IMR-90 (cell line): ENCODE results near the gene KIF25. TPM values are rescaled to one million over a fixed set of nuclear protein-coding genes. Genes with fewer than 3 reads are reported as not detected.

Experiments used
- ATAC-seq: fragments of 200-7000 bp; cut with Tn5 transposase; 2 replicates; pipeline ENCODE4 v1.9.1; 2020; ENCODE audit warnings: low read depth, mild to moderate bottlenecking, moderate library complexity
- BruUV-seq: library from RNA; stranded (reverse); fragments of 400-500 nt; replicated peaks from 2 replicates; lab custom pipeline; 2021; lab: Mats Ljungman, UMichigan
- CTCF ChIA-PET: fragments of 300-600 bp; formaldehyde crosslinking; extraction: SDS; loops from one replicate; lab custom pipeline; 2021; ENCODE audit warnings: antibody characterized with exemption; lab: Yijun Ruan, JAX
- POLR2A ChIA-PET: fragments of 300-600 bp; sonication (Branson Sonifier 250); formaldehyde crosslinking; loops from one replicate; lab custom pipeline; 2022; ENCODE audit warnings: antibody characterized with exemption; ENCODE audit not compliant: unreplicated experiment; lab: Charles Lee
- DNase-seq: peaks from one replicate; pipeline ENCODE4 v3.0.0; 2013
- H2AFZ ChIP-seq: replicated peaks from 2 replicates; pipeline ENCODE3; 2013; ENCODE audit warnings: low read length, mild to moderate bottlenecking; ENCODE audit not compliant: poor library complexity
- H2AK5ac ChIP-seq: 2 replicates; pipeline ENCODE4 v1.6.1; 2013; ENCODE audit warnings: low read depth, low read length, inconsistent platforms
- H2AK9ac ChIP-seq: replicated peaks from 2 replicates; pipeline ENCODE3; 2013; ENCODE audit warnings: mild to moderate bottlenecking, low read depth, low read length, moderate library complexity; ENCODE audit not compliant: poor library complexity
- H2BK120ac ChIP-seq: 2 replicates; pipeline ENCODE4 v1.6.1; 2013; ENCODE audit warnings: low read depth, low read length, inconsistent platforms
- H2BK15ac ChIP-seq: 3 replicates; pipeline ENCODE4 v1.6.1; 2013; ENCODE audit warnings: low read depth, low read length, inconsistent platforms
- H2BK20ac ChIP-seq: 2 replicates; pipeline ENCODE4 v1.6.1; 2013; ENCODE audit warnings: low read depth, mild to moderate bottlenecking, inconsistent platforms, low read length, moderate library complexity
- H2BK5ac ChIP-seq: 2 replicates; pipeline ENCODE4 v1.6.1; 2013; ENCODE audit warnings: mild to moderate bottlenecking, low read depth, low read length, inconsistent platforms; ENCODE audit not compliant: poor library complexity, severe bottlenecking
- H3K14ac ChIP-seq: replicated peaks from 2 replicates; pipeline ENCODE4 v1.6.1; 2013; ENCODE audit warnings: low read depth, low read length, inconsistent platforms
- H3K18ac ChIP-seq: 2 replicates; pipeline ENCODE4 v1.6.1; 2013; ENCODE audit warnings: low read depth, low read length, control low read depth
- H3K23ac ChIP-seq: 2 replicates; pipeline ENCODE4 v1.6.1; 2013; ENCODE audit warnings: low read depth, low read length, inconsistent platforms
- H3K27ac ChIP-seq: 2 replicates; pipeline ENCODE4 v1.5.1; 2013; ENCODE audit warnings: mild to moderate bottlenecking, control low read depth, low read length; ENCODE audit not compliant: insufficient read depth
- H3K27me3 ChIP-seq: 2 replicates; pipeline ENCODE4 v1.6.1; 2013; ENCODE audit warnings: low read length; ENCODE audit not compliant: control insufficient read depth, insufficient read depth
- H3K36me3 ChIP-seq: 2 replicates; pipeline ENCODE4 v1.6.1; 2013; ENCODE audit warnings: low read length, mixed read lengths; ENCODE audit not compliant: control insufficient read depth, insufficient read depth
- H3K4ac ChIP-seq: 2 replicates; pipeline ENCODE4 v1.6.1; 2013; ENCODE audit warnings: low read depth, low read length, inconsistent platforms
- H3K4me1 ChIP-seq: 2 replicates; pipeline ENCODE4 v1.6.1; 2013; ENCODE audit warnings: low read length, mixed read lengths; ENCODE audit not compliant: control insufficient read depth, insufficient read depth
- H3K4me2 ChIP-seq: 2 replicates; pipeline ENCODE4 v1.6.1; 2013; ENCODE audit warnings: low read depth, mild to moderate bottlenecking, control low read depth, low read length, moderate library complexity
- H3K4me3 ChIP-seq: 2 replicates; pipeline ENCODE4 v1.5.1; 2013; ENCODE audit warnings: low read depth, mild to moderate bottlenecking, control low read depth, low read length, moderate library complexity; ENCODE audit not compliant: insufficient read depth
- H3K56ac ChIP-seq: 2 replicates; pipeline ENCODE4 v1.6.1; 2013; ENCODE audit warnings: low read length, inconsistent platforms; ENCODE audit not compliant: insufficient read depth; ENCODE audit errors: extremely low read depth
- H3K79me1 ChIP-seq, 2 experiments: 2 replicates each; pipeline ENCODE4 v1.6.1; 2013; ENCODE audit warnings: low read length in 2 of 2, inconsistent platforms in 1 of 2, low read depth in 1 of 2
- H3K9ac ChIP-seq: 2 replicates; pipeline ENCODE4 v1.6.1; 2013; ENCODE audit warnings: low read depth, low read length, control low read depth
- H3K9me1 ChIP-seq: 2 replicates; pipeline ENCODE4 v1.6.1; 2013; ENCODE audit warnings: low read length, inconsistent platforms; ENCODE audit not compliant: insufficient read depth
- H3K9me3 ChIP-seq: 2 replicates; pipeline ENCODE4 v1.6.1; 2013; ENCODE audit warnings: low read length; ENCODE audit not compliant: control insufficient read depth, insufficient read depth
- H4K20me1 ChIP-seq: 2 replicates; pipeline ENCODE4 v1.6.1; 2013; ENCODE audit warnings: low read length, inconsistent platforms; ENCODE audit not compliant: insufficient read depth
- H4K5ac ChIP-seq: 2 replicates; pipeline ENCODE4 v1.6.1; 2013; ENCODE audit warnings: mild to moderate bottlenecking, low read depth, low read length, control low read depth
- H4K8ac ChIP-seq, 2 experiments: 2 replicates each; pipeline ENCODE4 v1.6.1; 2013; ENCODE audit warnings: low read depth in 2 of 2, low read length in 2 of 2, control low read depth in 1 of 2, inconsistent platforms in 1 of 2
- H4K91ac ChIP-seq: 2 replicates; pipeline ENCODE4 v1.6.1; 2013; ENCODE audit warnings: low read depth, low read length, inconsistent platforms; ENCODE audit not compliant: insufficient read depth
- CHD1 ChIP-seq: IDR thresholded peaks from 2 replicates; pipeline ENCODE4 v1.6.1; 2012; ENCODE audit warnings: low read depth, low read length, improper control_type of control experiment
- MAZ ChIP-seq: IDR thresholded peaks from 2 replicates; pipeline ENCODE4 v1.6.1; 2012; ENCODE audit warnings: low read depth, mild to moderate bottlenecking, low read length, improper control_type of control experiment, moderate library complexity, borderline replicate concordance
- NFE2L2 ChIP-seq: fragments of 150-350 bp; IDR thresholded peaks from 2 replicates; pipeline ENCODE4 v1.6.1; 2016; ENCODE audit warnings: low read depth, mild to moderate bottlenecking, low read length
- POLR2A ChIP-seq: IDR thresholded peaks from 2 replicates; pipeline ENCODE4 v1.6.1; 2012; ENCODE audit warnings: mild to moderate bottlenecking, low read depth, low read length
- RAD21 ChIP-seq: IDR thresholded peaks from 2 replicates; pipeline ENCODE4 v1.6.1; 2012; ENCODE audit warnings: low read length, improper control_type of control experiment
- SMC3 ChIP-seq: fragments of 150-350 bp; IDR thresholded peaks from 2 replicates; pipeline ENCODE4 v1.6.1; 2016; ENCODE audit warnings: low read depth, mild to moderate bottlenecking, antibody characterized with exemption, low read length, moderate library complexity
- WGBS, 2 experiments: methylation state at CpG; one replicate each; pipeline versions ENCODE4 v1.1.5 to v1.1.7; 2013; ENCODE audit warnings: missing lambda C conversion rate in 2 of 2; ENCODE audit not compliant: insufficient read length in 1 of 2; ENCODE audit errors: extremely low coverage in 2 of 2; 5-methylcytosine and 5-hydroxymethylcytosine counted together
- dilution Hi-C: fragments of 300-500 bp; cut with HindIII; formaldehyde crosslinking; loops from one replicate; pipeline ENCODE4 v1.14.3; 2018; ENCODE audit warnings: low sequenced_read_pairs; ENCODE audit not compliant: unreplicated experiment
- in situ Hi-C: fragments of 300-500 bp; cut with MboI; formaldehyde crosslinking; loops from 3 replicates; pipeline ENCODE4 v1.14.3; 2019; ENCODE audit warnings: low sequenced_read_pairs, inconsistent platforms, mixed read lengths
- intact Hi-C: fragments of 100-400 bp; cut with micrococcal nuclease; formaldehyde crosslinking; loops from 2 replicates; pipeline ENCODE4 v1.10.0; 2022
- polyA plus RNA-seq, 3 experiments: library from polyadenylated mRNA; depleted of rRNA; stranded (reverse); fragments of >200 nt; gene quantifications; 2 replicates each; pipeline ENCODE4 v1.2.3, GENCODE V29; 2012; ENCODE audit warnings: low replicate concordance in 1 of 3
- total RNA-seq: library from RNA; depleted of rRNA; stranded (reverse); fragments of >200 nt; gene quantifications from 2 replicates; pipeline ENCODE4 v1.2.3, GENCODE V29; 2012

Gene KIF25
- total and polyA plus RNA-seq, 2 of the 4 experiments (the other 2 are of a cell fraction), result not detected

GRCh38 chr6:168009331-168009730 is 11.9 kb downstream of the KIF25 start:
- DNase-seq, result no peak
- POLR2A ChIA-PET, result no interaction called here
- Histone ChIP-seq H2BK20ac (no peak overlapping the region), H2BK15ac (no peak overlapping the region), H3K27ac (no peak overlapping the region), H3K9me3 (peaks cover 14% of the 10 kb centered on the region), H3K56ac (no peak overlapping the region), H3K4ac (no peak overlapping the region), H2BK5ac (no peak overlapping the region), H3K18ac (no peak overlapping the region), H4K91ac (no peak overlapping the region), H2AK5ac (no peak overlapping the region), H3K9me1 (0 out of 2 replicates have a peak, but pooled peaks cover 3% of the 10 kb centered on the region), H2BK120ac (no peak overlapping the region), H3K27me3 (peaks cover 2% of the 10 kb centered on the region), H2AK9ac (no peak overlapping the region), H3K4me1 (no peaks in the 10 kb centered on the region), H3K4me3 (no peak overlapping the region), H3K79me1 (no peaks in the 10 kb centered on the region), H3K23ac (no peak overlapping the region), H3K9ac (no peak overlapping the region), H4K5ac (no peak overlapping the region), H3K4me2 (no peak overlapping the region), H3K36me3 (no peaks in the 10 kb centered on the region), H4K20me1 (no peaks in the 10 kb centered on the region), H4K8ac (no peak overlapping the region), H3K14ac (no peak overlapping the region), H2AFZ (no peak overlapping the region)
- WGBS, 2 experiments, result no CpG with 5 or more reads among the region's 3 CpGs
- dilution Hi-C loops, result no loop called here
- BruUV-seq, result no TSS peak
- intact Hi-C loops, result no loop called here
- in situ Hi-C loops, result no loop called here
- CTCF ChIA-PET, result no interaction called here
- ATAC-seq, result no peak
- no peak for TF ChIP-seq NFE2L2
- TF ChIP-seq SMC3, result no peak
- TF ChIP-seq RAD21, result no peak
- no peak for TF ChIP-seq POLR2A
- TF ChIP-seq CHD1, result no peak
- TF ChIP-seq MAZ, result no peak
